Measurements from ENCODE around the gene PHACTR4. TPM values are rescaled to one million over a fixed set of nuclear protein-coding genes. Genes with fewer than 3 reads are reported as not detected.
"Not testable (repeated sequence)": the region's sequence is repeated elsewhere in the genome, so short reads cannot be mapped to it uniquely, and the experiment has no call there.

The PHACTR4 gene
- total RNA-seq, 1 donor, result 16.3 TPM

- TF ChIP-seq CTCF (IDR thresholded peaks at IDR 0.05; ENCODE audit: insufficient read depth, low read length), result no peak
- H3K4me3 ChIP-seq (ENCODE audit: low read depth, low read length), result no peak overlapping the region
- no peak for DNase-seq (ENCODE audit: low read depth)
Observed at GRCh38 chr1:28447679-28448078, 78.1 kb downstream of the PHACTR4 start.

- H3K4me3 ChIP-seq (ENCODE audit: low read depth, low read length); DNase-seq (ENCODE audit: low read depth): not testable (repeated sequence)
Observed at GRCh38 chr1:28448094-28448611, 78.6 kb downstream of the PHACTR4 start.

GRCh38 chr1:28449904-28450303 lies 80.4 kb downstream of the PHACTR4 start:
- TF ChIP-seq CTCF (IDR thresholded peaks at IDR 0.05; ENCODE audit: insufficient read depth, low read length), result no peak
- peak; percentile 83 for DNase-seq (ENCODE audit: low read depth)
- H3K4me3 ChIP-seq (ENCODE audit: low read depth, low read length), result no peak overlapping the region

- H3K4me3 ChIP-seq (ENCODE audit: low read depth, low read length), result no peak overlapping the region
- no peak for TF ChIP-seq CTCF (IDR thresholded peaks at IDR 0.05; ENCODE audit: insufficient read depth, low read length)
- no peak for DNase-seq (ENCODE audit: low read depth)
Observed at GRCh38 chr1:28450561-28450960, 81.0 kb downstream of the PHACTR4 start.

- DNase-seq (ENCODE audit: low read depth), result no peak
- TF ChIP-seq CTCF (IDR thresholded peaks at IDR 0.05; ENCODE audit: insufficient read depth, low read length), result no peak
- H3K4me3 ChIP-seq (ENCODE audit: low read depth, low read length), result no peak overlapping the region
Observed at GRCh38 chr1:28451011-28451410, 81.5 kb downstream of the PHACTR4 start.

GRCh38 chr1:28456078-28456477 lies 86.5 kb downstream of the PHACTR4 start:
- no peak overlapping the region for H3K4me3 ChIP-seq (ENCODE audit: low read depth, low read length)
- no peak for TF ChIP-seq CTCF (IDR thresholded peaks at IDR 0.05; ENCODE audit: insufficient read depth, low read length)
- DNase-seq (ENCODE audit: low read depth), result peak; percentile 68

GRCh38 chr1:28457678-28458077 lies 88.1 kb downstream of the PHACTR4 start:
- DNase-seq (ENCODE audit: low read depth), result no peak
- no peak for TF ChIP-seq CTCF (IDR thresholded peaks at IDR 0.05; ENCODE audit: insufficient read depth, low read length)
- no peak overlapping the region for H3K4me3 ChIP-seq (ENCODE audit: low read depth, low read length)

All from fibroblast of the aortic adventitia (primary cell).